HG02642 (cell line): ENCODE measurements around the gene CNGA4.
A peak's percentile ranks its signal among the peaks of the same experiment; 100 is the strongest.
"Not testable (repeated sequence)": the region's sequence is repeated elsewhere in the genome, so short reads cannot be mapped to it uniquely, and the experiment has no call there.

Experiments
- ATAC-seq: cut with Tn5 transposase; IDR thresholded peaks from one replicate; pipeline ENCODE4 v1.9.1; 2021; ENCODE audit warnings: mild to moderate bottlenecking; ENCODE audit not compliant: unreplicated experiment, poor library complexity

Gene CNGA4

GRCh38 chr11:6224421-6224820 lies 14.5 kb upstream of the CNGA4 start:
- ATAC-seq = no peak

- no peak for ATAC-seq
Measured at GRCh38 chr11:6225024-6225423, 13.9 kb upstream of the CNGA4 start.

GRCh38 chr11:6225896-6226295 lies 13.0 kb upstream of the CNGA4 start:
- ATAC-seq = no peak

GRCh38 chr11:6228520-6228919 lies 10.4 kb upstream of the CNGA4 start:
- no peak for ATAC-seq

- no peak for ATAC-seq
Measured at GRCh38 chr11:6229911-6230310, 9.0 kb upstream of the CNGA4 start.

GRCh38 chr11:6232899-6233298 lies 6.0 kb upstream of the CNGA4 start:
- ATAC-seq = no peak

- ATAC-seq = no peak
Measured at GRCh38 chr11:6233984-6234386, 4.9 kb upstream of the CNGA4 start.

- ATAC-seq = peak; percentile 97
Measured at GRCh38 chr11:6234387-6235107, 4.3 kb upstream of the CNGA4 start, which contains the start of gene FHIP1B. Gene FHIP1B (minus strand): TSS chr11:6234636. CDS start chr11:6224516, 10,120 bp downstream.

- ATAC-seq = no peak
Measured at GRCh38 chr11:6237266-6237665, 1.6 kb upstream of the CNGA4 start.

- ATAC-seq = no peak
Measured at GRCh38 chr11:6237761-6238302, 1.1 kb upstream of the CNGA4 start.

GRCh38 chr11:6240139-6240538 lies 1.2 kb downstream of the CNGA4 start:
- no peak for ATAC-seq

- ATAC-seq = no peak
Measured at GRCh38 chr11:6240781-6241180, 1.9 kb downstream of the CNGA4 start.

- ATAC-seq = no peak
Measured at GRCh38 chr11:6241316-6241715, 2.4 kb downstream of the CNGA4 start.

- ATAC-seq = no peak
Measured at GRCh38 chr11:6245536-6245935, 6.6 kb downstream of the CNGA4 start.

- ATAC-seq = no peak
Measured at GRCh38 chr11:6248248-6248647, 9.4 kb downstream of the CNGA4 start.

GRCh38 chr11:6248897-6249296 lies 10.0 kb downstream of the CNGA4 start:
- not testable (repeated sequence) for ATAC-seq

GRCh38 chr11:6249770-6250555 lies 11.1 kb downstream of the CNGA4 start:
- no peak for ATAC-seq

- peak; percentile 85 for ATAC-seq
Measured at GRCh38 chr11:6251120-6251733, 12.3 kb downstream of the CNGA4 start.

GRCh38 chr11:6251990-6252473 lies 13.1 kb downstream of the CNGA4 start:
- ATAC-seq = no peak

- no peak for ATAC-seq
Measured at GRCh38 chr11:6253197-6253596, 14.3 kb downstream of the CNGA4 start.

GRCh38 chr11:6258141-6258540 lies 19.3 kb downstream of the CNGA4 start:
- no peak for ATAC-seq
